ENCODE results near the gene CLMN. TPM values are rescaled to one million over a fixed set of nuclear protein-coding genes. Genes with fewer than 3 reads are reported as not detected.

CLMN gene
- total and polyA plus RNA-seq, 2 donors: 0.71 to 1.9 TPM

GRCh38 chr14:95218006-95218405, 101.7 kb downstream of the CLMN start:
- WGBS: 94% methylated on average over 4 of the region's 4 CpGs
- Histone ChIP-seq H3K27ac (ENCODE audit: low read depth in 1 of 2, low read length in 1 of 2) (no peak overlapping the region), H3K27me3 (ENCODE audit: control insufficient read depth in 2 of 2, insufficient read depth in 1 of 2, low read length in 1 of 2) (no peaks in the 10 kb centered on the region), H3K36me3 (ENCODE audit: control insufficient read depth in 2 of 2, insufficient read depth in 2 of 2, low read length in 1 of 2) (no peaks in the 10 kb centered on the region), H3K4me1 (ENCODE audit: control insufficient read depth in 2 of 2, insufficient read depth in 2 of 2, low read length in 2 of 2) (no peaks in the 10 kb centered on the region), H3K4me3 (ENCODE audit: low read length in 2 of 2) (no peak overlapping the region), H3K9me3 (ENCODE audit: control insufficient read depth in 2 of 2, insufficient read depth in 1 of 2, low read length in 1 of 2) (no peaks in the 10 kb centered on the region)
- DNase-seq (ENCODE audit: low read depth in 6 of 9, low spot score in 9 of 9): no peak

- WGBS: 96% methylated on average over 10 of the region's 10 CpGs
- Histone ChIP-seq H3K27ac (ENCODE audit: low read depth in 1 of 2, low read length in 1 of 2) (no peak overlapping the region), H3K36me3 (ENCODE audit: control insufficient read depth in 2 of 2, insufficient read depth in 2 of 2, low read length in 1 of 2) (no peaks in the 10 kb centered on the region), H3K9me3 (ENCODE audit: control insufficient read depth in 2 of 2, insufficient read depth in 1 of 2, low read length in 1 of 2) (no peaks in the 10 kb centered on the region), H3K4me1 (ENCODE audit: control insufficient read depth in 2 of 2, insufficient read depth in 2 of 2, low read length in 2 of 2) (no peaks in the 10 kb centered on the region), H3K4me3 (ENCODE audit: low read length in 2 of 2) (no peak overlapping the region), H3K27me3 (ENCODE audit: control insufficient read depth in 2 of 2, insufficient read depth in 1 of 2, low read length in 1 of 2) (no peaks in the 10 kb centered on the region)
- no peak for DNase-seq (ENCODE audit: low read depth in 6 of 9, low spot score in 9 of 9)
Observed at GRCh38 chr14:95217391-95217900, 102.3 kb downstream of the CLMN start.

- no peaks in the 10 kb centered on the region for H3K27me3 ChIP-seq (ENCODE audit: control insufficient read depth in 2 of 2, insufficient read depth in 1 of 2, low read length in 1 of 2)
- no peaks in the 10 kb centered on the region for H3K4me1 ChIP-seq (ENCODE audit: control insufficient read depth in 2 of 2, insufficient read depth in 2 of 2, low read length in 2 of 2)
- WGBS: 94% methylated on average over 8 of the region's 8 CpGs
- no peak for DNase-seq (ENCODE audit: low read depth in 6 of 9, low spot score in 9 of 9)
- no peak overlapping the region for H3K27ac ChIP-seq (ENCODE audit: low read depth in 1 of 2, low read length in 1 of 2)
- H3K36me3 ChIP-seq (ENCODE audit: control insufficient read depth in 2 of 2, insufficient read depth in 2 of 2, low read length in 1 of 2): no peaks in the 10 kb centered on the region
- H3K9me3 ChIP-seq (ENCODE audit: control insufficient read depth in 2 of 2, insufficient read depth in 1 of 2, low read length in 1 of 2): no peaks in the 10 kb centered on the region
- H3K4me3 ChIP-seq (ENCODE audit: low read length in 2 of 2): no peak overlapping the region
Observed at GRCh38 chr14:95216008-95216407, 103.7 kb downstream of the CLMN start.

GRCh38 chr14:95215094-95215725, 104.5 kb downstream of the CLMN start:
- Histone ChIP-seq H3K4me3 (ENCODE audit: low read length in 2 of 2) (no peak overlapping the region), H3K36me3 (ENCODE audit: control insufficient read depth in 2 of 2, insufficient read depth in 2 of 2, low read length in 1 of 2) (no peaks in the 10 kb centered on the region), H3K4me1 (ENCODE audit: control insufficient read depth in 2 of 2, insufficient read depth in 2 of 2, low read length in 2 of 2) (no peaks in the 10 kb centered on the region), H3K27me3 (ENCODE audit: control insufficient read depth in 2 of 2, insufficient read depth in 1 of 2, low read length in 1 of 2) (no peaks in the 10 kb centered on the region), H3K27ac (ENCODE audit: low read depth in 1 of 2, low read length in 1 of 2) (no peak overlapping the region), H3K9me3 (ENCODE audit: control insufficient read depth in 2 of 2, insufficient read depth in 1 of 2, low read length in 1 of 2) (no peaks in the 10 kb centered on the region)
- WGBS: 82% methylated on average over 3 of the region's 3 CpGs
- no peak for DNase-seq (ENCODE audit: low read depth in 6 of 9, low spot score in 9 of 9)

- no peaks in the 10 kb centered on the region for H3K9me3 ChIP-seq (ENCODE audit: control insufficient read depth in 2 of 2, insufficient read depth in 1 of 2, low read length in 1 of 2)
- H3K36me3 ChIP-seq (ENCODE audit: control insufficient read depth in 2 of 2, insufficient read depth in 2 of 2, low read length in 1 of 2): no peaks in the 10 kb centered on the region
- no peak for DNase-seq (ENCODE audit: low read depth in 6 of 9, low spot score in 9 of 9)
- no peak overlapping the region for H3K4me3 ChIP-seq (ENCODE audit: low read length in 2 of 2)
- 95% methylated on average over 3 of the region's 3 CpGs for WGBS
- no peaks in the 10 kb centered on the region for H3K4me1 ChIP-seq (ENCODE audit: control insufficient read depth in 2 of 2, insufficient read depth in 2 of 2, low read length in 2 of 2)
- H3K27me3 ChIP-seq (ENCODE audit: control insufficient read depth in 2 of 2, insufficient read depth in 1 of 2, low read length in 1 of 2): no peaks in the 10 kb centered on the region
- H3K27ac ChIP-seq (ENCODE audit: low read depth in 1 of 2, low read length in 1 of 2): no peak overlapping the region
Observed at GRCh38 chr14:95213774-95214173, 105.9 kb downstream of the CLMN start.

- Histone ChIP-seq H3K36me3 (ENCODE audit: control insufficient read depth in 2 of 2, insufficient read depth in 2 of 2, low read length in 1 of 2) (no peaks in the 10 kb centered on the region), H3K27ac (ENCODE audit: low read depth in 1 of 2, low read length in 1 of 2) (no peak overlapping the region), H3K9me3 (ENCODE audit: control insufficient read depth in 2 of 2, insufficient read depth in 1 of 2, low read length in 1 of 2) (no peaks in the 10 kb centered on the region), H3K4me1 (ENCODE audit: control insufficient read depth in 2 of 2, insufficient read depth in 2 of 2, low read length in 2 of 2) (no peaks in the 10 kb centered on the region), H3K4me3 (ENCODE audit: low read length in 2 of 2) (no peak overlapping the region), H3K27me3 (ENCODE audit: control insufficient read depth in 2 of 2, insufficient read depth in 1 of 2, low read length in 1 of 2) (peaks cover 0 to 4% of the 10 kb centered on the region in 2 donors)
- WGBS: 96% methylated on average over 8 of the region's 8 CpGs
- DNase-seq (ENCODE audit: low read depth in 6 of 9, low spot score in 9 of 9): no peak
Observed at GRCh38 chr14:95211721-95212504, 107.8 kb downstream of the CLMN start.

DNA sequence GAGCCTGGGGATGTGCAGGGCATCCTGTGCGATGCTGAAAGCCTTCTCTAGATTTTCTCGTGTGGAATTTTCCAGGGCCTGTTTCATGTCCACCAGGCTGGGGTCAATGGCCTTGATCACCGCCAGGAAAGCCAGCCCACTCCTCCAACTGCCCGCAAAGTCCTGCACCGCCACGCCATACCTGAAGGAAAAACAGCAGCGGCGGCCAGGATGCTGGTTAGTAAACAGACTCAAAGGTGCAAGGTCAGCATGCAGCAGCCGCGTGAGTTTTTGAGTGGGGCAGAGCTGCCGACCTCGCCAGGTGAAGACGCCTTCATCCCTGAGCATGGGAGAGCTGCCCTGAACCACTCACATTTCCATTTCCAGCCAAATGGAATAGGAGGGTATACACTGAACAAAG, 109.0 kb downstream of the CLMN start:
- no peak overlapping the region for H3K4me3 ChIP-seq (ENCODE audit: low read length in 2 of 2)
- no peaks in the 10 kb centered on the region for H3K9me3 ChIP-seq (ENCODE audit: control insufficient read depth in 2 of 2, insufficient read depth in 1 of 2, low read length in 1 of 2)
- H3K36me3 ChIP-seq (ENCODE audit: control insufficient read depth in 2 of 2, insufficient read depth in 2 of 2, low read length in 1 of 2): no peaks in the 10 kb centered on the region
- no peak overlapping the region for H3K27ac ChIP-seq (ENCODE audit: low read depth in 1 of 2, low read length in 1 of 2)
- 98% methylated on average over 13 of the region's 13 CpGs for WGBS
- no peaks in the 10 kb centered on the region for H3K4me1 ChIP-seq (ENCODE audit: control insufficient read depth in 2 of 2, insufficient read depth in 2 of 2, low read length in 2 of 2)
- peaks cover 0 to 4% of the 10 kb centered on the region in 2 donors for H3K27me3 ChIP-seq (ENCODE audit: control insufficient read depth in 2 of 2, insufficient read depth in 1 of 2, low read length in 1 of 2)
- no peak for DNase-seq (ENCODE audit: low read depth in 6 of 9, low spot score in 9 of 9)

DNA sequence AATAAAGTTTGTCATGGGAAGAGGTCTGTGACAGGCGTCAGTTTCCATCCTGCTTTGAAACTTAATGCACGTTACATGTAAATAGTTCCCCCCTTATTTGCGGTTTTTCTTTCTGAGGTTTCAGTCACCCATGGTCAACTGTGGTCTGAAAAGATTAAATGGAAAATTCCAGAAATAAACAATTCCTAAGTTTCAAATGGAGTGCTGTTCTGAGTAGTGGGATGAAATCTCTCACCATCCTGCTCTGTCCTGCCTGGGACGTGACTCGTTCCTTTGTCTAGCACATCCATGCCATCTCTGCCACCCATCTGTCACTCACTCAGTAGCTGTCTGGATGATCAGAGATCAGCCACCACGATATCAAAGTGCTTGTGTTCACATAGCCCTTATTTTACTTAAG, 111.1 kb downstream of the CLMN start:
- no peaks in the 10 kb centered on the region for H3K4me1 ChIP-seq (ENCODE audit: control insufficient read depth in 2 of 2, insufficient read depth in 2 of 2, low read length in 2 of 2)
- H3K27me3 ChIP-seq (ENCODE audit: control insufficient read depth in 2 of 2, insufficient read depth in 1 of 2, low read length in 1 of 2): peaks cover 0 to 4% of the 10 kb centered on the region in 2 donors
- H3K36me3 ChIP-seq (ENCODE audit: control insufficient read depth in 2 of 2, insufficient read depth in 2 of 2, low read length in 1 of 2): no peaks in the 10 kb centered on the region
- no peak for DNase-seq (ENCODE audit: low read depth in 6 of 9, low spot score in 9 of 9)
- WGBS: 92% methylated on average over 6 of the region's 6 CpGs
- no peak overlapping the region for H3K4me3 ChIP-seq (ENCODE audit: low read length in 2 of 2)
- H3K9me3 ChIP-seq (ENCODE audit: control insufficient read depth in 2 of 2, insufficient read depth in 1 of 2, low read length in 1 of 2): no peaks in the 10 kb centered on the region
- H3K27ac ChIP-seq (ENCODE audit: low read depth in 1 of 2, low read length in 1 of 2): no peak overlapping the region

- Histone ChIP-seq H3K9me3 (ENCODE audit: control insufficient read depth in 2 of 2, insufficient read depth in 1 of 2, low read length in 1 of 2) (no peaks in the 10 kb centered on the region), H3K4me3 (ENCODE audit: low read length in 2 of 2) (no peak overlapping the region), H3K27ac (ENCODE audit: low read depth in 1 of 2, low read length in 1 of 2) (no peak overlapping the region), H3K4me1 (ENCODE audit: control insufficient read depth in 2 of 2, insufficient read depth in 2 of 2, low read length in 2 of 2) (no peaks in the 10 kb centered on the region), H3K27me3 (ENCODE audit: control insufficient read depth in 2 of 2, insufficient read depth in 1 of 2, low read length in 1 of 2) (peaks cover 0 to 4% of the 10 kb centered on the region in 2 donors), H3K36me3 (ENCODE audit: control insufficient read depth in 2 of 2, insufficient read depth in 2 of 2, low read length in 1 of 2) (no peaks in the 10 kb centered on the region)
- WGBS: 92% methylated on average over 7 of the region's 7 CpGs
- DNase-seq (ENCODE audit: low read depth in 6 of 9, low spot score in 9 of 9): no peak
Observed at GRCh38 chr14:95207475-95208233, 112.1 kb downstream of the CLMN start.
